CD4-positive, alpha-beta T cell (primary cell): ENCODE data around the gene MET. TPM values are rescaled to one million over a fixed set of nuclear protein-coding genes. Genes with fewer than 3 reads are reported as not detected.

Source experiments
- ATAC-seq: fragments of 200-7000 bp; cut with Tn5 transposase; one replicate; pipeline ENCODE4 v1.10.0; 2022; ENCODE audit warnings: mild to moderate bottlenecking; ENCODE audit not compliant: poor library complexity
- CTCF ChIA-PET: fragments of 350-600 bp; sonication (Branson Sonifier 250); formaldehyde crosslinking; loops from one replicate; lab custom pipeline; 2021; ENCODE audit warnings: antibody characterized with exemption, inconsistent platforms; lab: Charles Lee
- POLR2A ChIA-PET: fragments of 350-600 bp; sonication (Branson Sonifier 250); formaldehyde crosslinking; loops from one replicate; lab custom pipeline; 2021; ENCODE audit warnings: antibody characterized with exemption, inconsistent platforms; lab: Charles Lee
- DNase-seq, 14 experiments: peaks; one replicate each; pipeline ENCODE4 v3.0.0-alpha.2; 2013 to 2020; ENCODE audit warnings: mixed read lengths in 2 of 14
- H3K27ac ChIP-seq, 2 donors: one replicate each; pipeline versions ENCODE4 v1.5.1 to v1.7.0; 2013; ENCODE audit warnings: low read length in 2 of 2, low read depth in 1 of 2, mild to moderate bottlenecking in 1 of 2
- H3K27me3 ChIP-seq, 2 experiments: 1 replicate in 1 of 2; 2 replicates in 1 of 2; pipeline versions ENCODE4 v1.6.1 to v1.7.0; 2013; ENCODE audit warnings: low read length in 2 of 2, control low read depth in 1 of 2, mild to moderate bottlenecking in 1 of 2, moderate library complexity in 1 of 2; ENCODE audit not compliant: insufficient read depth in 2 of 2, control insufficient read depth in 1 of 2
- H3K36me3 ChIP-seq: one replicate; pipeline ENCODE4 v1.6.1; 2013; ENCODE audit warnings: low read length, control low read depth; ENCODE audit not compliant: insufficient read depth
- H3K4me1 ChIP-seq: one replicate; pipeline ENCODE4 v1.6.1; 2013; ENCODE audit warnings: low read length, control low read depth; ENCODE audit not compliant: insufficient read depth
- H3K4me3 ChIP-seq: one replicate; pipeline ENCODE4 v1.5.1; 2013; ENCODE audit warnings: mild to moderate bottlenecking, low read length, moderate library complexity
- H3K9me3 ChIP-seq, 2 experiments: 1 replicate in 1 of 2; 2 replicates in 1 of 2; pipeline versions ENCODE4 v1.6.1 to v1.7.0; 2013; ENCODE audit warnings: low read length in 2 of 2, mild to moderate bottlenecking in 2 of 2, control low read depth in 1 of 2, moderate library complexity in 1 of 2; ENCODE audit not compliant: control insufficient read depth in 1 of 2, insufficient read depth in 1 of 2
- H3K27ac Mint-ChIP-seq: one replicate; pipeline ENCODE4 v1.8.0; 2020; ENCODE audit warnings: mixed read lengths
- H3K27me3 Mint-ChIP-seq: one replicate; pipeline ENCODE4 v1.8.0; 2021; ENCODE audit warnings: mixed read lengths
- H3K36me3 Mint-ChIP-seq: one replicate; pipeline ENCODE4 v1.8.0; 2021; ENCODE audit warnings: low read depth, mixed read lengths
- H3K4me1 Mint-ChIP-seq: one replicate; pipeline ENCODE4 v1.8.0; 2021; ENCODE audit warnings: low read depth, mixed read lengths
- H3K4me3 Mint-ChIP-seq: one replicate; pipeline ENCODE4 v1.8.0; 2020; ENCODE audit warnings: mild to moderate bottlenecking, mixed read lengths
- H3K9me3 Mint-ChIP-seq: one replicate; pipeline ENCODE4 v1.8.0; 2020; ENCODE audit warnings: mixed read lengths
- CTCF ChIP-seq: fragments of 200-600 bp; IDR thresholded peaks from one replicate; pipeline ENCODE4 v1.8.0; 2022; ENCODE audit warnings: antibody characterized with exemption, mild to moderate bottlenecking
- intact Hi-C, 2 experiments: fragments of 100-400 bp; cut with DNase I in 1 of 2; cut with micrococcal nuclease in 1 of 2; formaldehyde crosslinking; loops; one replicate each; pipeline versions ENCODE4 v1.15.1 to v1.9.0; 2023 to 2025; cut with DNase I, micrococcal nuclease
- total RNA-seq, 174 experiments: library from RNA in 2 of 174; stranded (reverse) in 2 of 174; gene quantifications; one replicate each; pipeline ENCODE4 v1.2.3 and lab custom pipeline; 2021 to 2026

Gene MET
- total RNA-seq, 2 experiments from 2014 or later = 0.14 TPM; not detected in 1

GRCh38 chr7:116731023-116731395, 59.0 kb downstream of the MET start:
- H3K9me3 ChIP-seq = no peaks in the 10 kb centered on the region
- H3K36me3 ChIP-seq = no peaks in the 10 kb centered on the region
- H3K27ac ChIP-seq = no peak overlapping the region
- Mint-ChIP-seq H3K27me3 (peaks cover 29% of the 10 kb centered on the region), H3K4me1 (no peaks in the 10 kb centered on the region), H3K36me3 (no peaks in the 10 kb centered on the region), H3K27ac (no peak overlapping the region), H3K9me3 (no peaks in the 10 kb centered on the region), H3K4me3 (no peak overlapping the region)
- H3K4me3 ChIP-seq = no peak overlapping the region
- CTCF ChIA-PET = no interaction called here
- intact Hi-C loops = no loop called here
- no peaks in the 10 kb centered on the region for H3K27me3 ChIP-seq
- H3K4me1 ChIP-seq = no peaks in the 10 kb centered on the region
- TF ChIP-seq CTCF = no peak
- no peak for DNase-seq
- POLR2A ChIA-PET = no interaction called here
- ATAC-seq = no peak

GRCh38 chr7:116731445-116732335, 59.7 kb downstream of the MET start:
- intact Hi-C loops = no loop called here
- H3K27ac ChIP-seq = no peak overlapping the region
- no peaks in the 10 kb centered on the region for H3K4me1 Mint-ChIP-seq
- H3K27me3 Mint-ChIP-seq = peaks cover 26% of the 10 kb centered on the region
- H3K27me3 ChIP-seq = no peaks in the 10 kb centered on the region
- no peaks in the 10 kb centered on the region for H3K4me1 ChIP-seq
- H3K4me3 Mint-ChIP-seq = no peak overlapping the region
- ATAC-seq (no peak), DNase-seq (no peak)
- no peaks in the 10 kb centered on the region for H3K36me3 Mint-ChIP-seq
- no peaks in the 10 kb centered on the region for H3K9me3 ChIP-seq
- ChIA-PET POLR2A (no interaction called here), CTCF (no interaction called here)
- no peak for TF ChIP-seq CTCF
- no peak overlapping the region for H3K4me3 ChIP-seq
- no peaks in the 10 kb centered on the region for H3K36me3 ChIP-seq
- no peaks in the 10 kb centered on the region for H3K9me3 Mint-ChIP-seq
- H3K27ac Mint-ChIP-seq = no peak overlapping the region

GRCh38 chr7:116732788-116733694, 61.0 kb downstream of the MET start:
- no peak for TF ChIP-seq CTCF
- Mint-ChIP-seq H3K27me3 (peaks cover 23% of the 10 kb centered on the region), H3K4me1 (no peaks in the 10 kb centered on the region), H3K4me3 (no peak overlapping the region), H3K9me3 (no peaks in the 10 kb centered on the region), H3K27ac (no peak overlapping the region), H3K36me3 (no peaks in the 10 kb centered on the region)
- CTCF ChIA-PET = no interaction called here
- no peak for ATAC-seq
- Histone ChIP-seq H3K27ac (no peak overlapping the region), H3K27me3 (no peaks in the 10 kb centered on the region), H3K36me3 (no peaks in the 10 kb centered on the region), H3K4me1 (no peaks in the 10 kb centered on the region), H3K4me3 (no peak overlapping the region), H3K9me3 (no peaks in the 10 kb centered on the region)
- DNase-seq = no peak
- POLR2A ChIA-PET = no interaction called here
- intact Hi-C loops = no loop called here
